AG09309 (cell line): ENCODE measurements around the gene MACROD1.

ENCODE experiments used
- DNase-seq: peaks from one replicate; pipeline ENCODE4 v3.0.0-alpha.2; 2010; ENCODE audit warnings: low read depth
- H3K4me3 ChIP-seq: 2 replicates; pipeline ENCODE4 v1.5.1; 2011; ENCODE audit warnings: mild to moderate bottlenecking, low read depth, low read length, moderate library complexity; ENCODE audit not compliant: control insufficient read depth
- TF ChIP-seq, protein P1 (sequence below): IDR thresholded peaks from 2 replicates; pipeline ENCODE4 v1.5.1; 2011; ENCODE audit warnings: mild to moderate bottlenecking, low read depth, low read length, inconsistent platforms; ENCODE audit not compliant: insufficient read depth, control insufficient read depth; ENCODE audit errors: missing control alignments

The MACROD1 gene

GRCh38 chr11:64092111-64092760 lies 73.7 kb downstream of the MACROD1 start:
- DNase-seq = no peak
- H3K4me3 ChIP-seq = no peak overlapping the region
- TF ChIP-seq, protein P1, sequence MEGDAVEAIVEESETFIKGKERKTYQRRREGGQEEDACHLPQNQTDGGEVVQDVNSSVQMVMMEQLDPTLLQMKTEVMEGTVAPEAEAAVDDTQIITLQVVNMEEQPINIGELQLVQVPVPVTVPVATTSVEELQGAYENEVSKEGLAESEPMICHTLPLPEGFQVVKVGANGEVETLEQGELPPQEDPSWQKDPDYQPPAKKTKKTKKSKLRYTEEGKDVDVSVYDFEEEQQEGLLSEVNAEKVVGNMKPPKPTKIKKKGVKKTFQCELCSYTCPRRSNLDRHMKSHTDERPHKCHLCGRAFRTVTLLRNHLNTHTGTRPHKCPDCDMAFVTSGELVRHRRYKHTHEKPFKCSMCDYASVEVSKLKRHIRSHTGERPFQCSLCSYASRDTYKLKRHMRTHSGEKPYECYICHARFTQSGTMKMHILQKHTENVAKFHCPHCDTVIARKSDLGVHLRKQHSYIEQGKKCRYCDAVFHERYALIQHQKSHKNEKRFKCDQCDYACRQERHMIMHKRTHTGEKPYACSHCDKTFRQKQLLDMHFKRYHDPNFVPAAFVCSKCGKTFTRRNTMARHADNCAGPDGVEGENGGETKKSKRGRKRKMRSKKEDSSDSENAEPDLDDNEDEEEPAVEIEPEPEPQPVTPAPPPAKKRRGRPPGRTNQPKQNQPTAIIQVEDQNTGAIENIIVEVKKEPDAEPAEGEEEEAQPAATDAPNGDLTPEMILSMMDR = no peak

DNA sequence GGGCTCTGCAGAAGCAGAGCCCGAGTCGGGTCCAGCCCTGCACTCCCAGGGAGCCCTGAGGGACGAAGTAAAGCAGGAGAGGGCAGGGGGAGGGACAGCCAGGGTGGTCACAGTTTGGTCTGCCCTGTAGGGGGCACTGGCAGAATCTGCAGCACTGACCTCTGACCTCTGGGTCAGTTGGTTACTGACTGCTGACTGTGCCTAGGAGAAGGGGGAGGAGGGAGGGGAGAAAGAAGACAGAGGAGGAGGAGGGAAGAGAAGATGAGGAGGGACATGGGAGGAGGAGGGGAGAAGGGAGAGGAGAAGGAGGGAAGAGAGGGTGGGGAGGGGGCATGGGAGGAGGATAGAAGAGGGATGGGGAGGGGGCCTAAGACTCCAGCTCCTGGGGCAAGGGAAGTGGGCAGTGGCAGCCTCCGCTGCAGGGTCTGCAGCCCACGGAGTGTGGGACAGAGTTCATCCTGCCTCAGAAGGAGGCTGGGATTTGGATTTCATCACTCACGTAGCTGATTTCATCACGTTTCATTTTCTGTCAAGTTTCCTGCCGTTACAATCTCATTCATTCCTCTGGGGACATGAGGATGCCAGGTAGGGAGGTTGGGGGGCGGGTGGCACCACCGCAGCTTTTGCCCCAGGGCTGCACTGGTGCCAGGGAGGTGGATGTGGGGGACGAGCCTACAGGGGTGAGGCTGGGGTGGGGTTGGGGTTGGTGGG lies 75.0 kb downstream of the MACROD1 start:
- TF ChIP-seq, protein P1 = no peak
- no peak overlapping the region for H3K4me3 ChIP-seq
- DNase-seq = no peak

DNA sequence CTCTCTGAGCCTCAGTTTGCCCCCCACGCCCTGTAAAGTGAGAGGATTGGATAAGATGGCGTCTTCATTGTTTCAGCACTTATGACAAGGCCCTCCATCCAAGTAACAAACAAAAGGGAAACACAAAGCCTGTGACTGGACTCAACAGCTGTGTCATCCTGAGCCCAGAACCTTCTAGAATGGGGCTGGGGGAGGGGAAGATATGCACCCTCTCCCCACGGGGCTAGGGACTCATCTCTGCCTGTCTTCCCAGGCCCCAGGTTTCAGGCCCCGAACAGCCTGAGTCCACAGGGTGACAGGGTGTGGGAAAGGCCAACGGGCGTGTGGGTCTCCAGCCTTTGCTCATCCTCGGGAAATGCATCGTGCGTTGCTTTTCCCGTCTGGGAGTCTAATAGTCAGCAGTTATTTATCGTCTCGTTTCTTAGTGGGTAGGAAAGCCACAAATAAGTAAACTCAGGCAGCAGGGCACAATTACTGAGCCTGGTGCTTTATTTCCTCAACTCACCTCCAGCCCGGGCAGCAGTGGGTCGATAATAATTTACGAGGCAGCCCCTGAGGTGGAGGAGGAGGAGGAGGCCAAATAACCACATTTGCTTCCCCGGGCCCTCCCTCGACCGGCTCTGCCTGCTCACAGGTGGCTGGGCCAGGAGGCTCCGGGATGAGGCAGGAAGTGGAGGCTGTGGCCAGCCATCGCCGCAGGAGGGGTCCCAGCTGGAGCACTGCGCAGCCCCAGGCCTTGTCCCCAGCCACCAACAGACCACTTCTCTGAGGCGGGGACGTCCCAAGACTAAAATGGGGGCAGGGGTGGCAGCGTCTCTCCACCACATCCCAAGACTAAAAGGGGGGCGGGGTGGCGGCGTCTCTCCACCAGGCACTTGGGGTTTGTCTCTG lies 75.8 kb downstream of the MACROD1 start:
- TF ChIP-seq, protein P1 = no peak
- no peak overlapping the region for H3K4me3 ChIP-seq
- no peak for DNase-seq

- no peak overlapping the region for H3K4me3 ChIP-seq
- DNase-seq = no peak
- TF ChIP-seq, protein P1 = no peak
Observed at GRCh38 chr11:64089493-64089892, 76.4 kb downstream of the MACROD1 start.

GRCh38 chr11:64089027-64089360 lies 76.9 kb downstream of the MACROD1 start:
- H3K4me3 ChIP-seq = no peak overlapping the region
- no peak for DNase-seq
- TF ChIP-seq, protein P1 = no peak

DNA sequence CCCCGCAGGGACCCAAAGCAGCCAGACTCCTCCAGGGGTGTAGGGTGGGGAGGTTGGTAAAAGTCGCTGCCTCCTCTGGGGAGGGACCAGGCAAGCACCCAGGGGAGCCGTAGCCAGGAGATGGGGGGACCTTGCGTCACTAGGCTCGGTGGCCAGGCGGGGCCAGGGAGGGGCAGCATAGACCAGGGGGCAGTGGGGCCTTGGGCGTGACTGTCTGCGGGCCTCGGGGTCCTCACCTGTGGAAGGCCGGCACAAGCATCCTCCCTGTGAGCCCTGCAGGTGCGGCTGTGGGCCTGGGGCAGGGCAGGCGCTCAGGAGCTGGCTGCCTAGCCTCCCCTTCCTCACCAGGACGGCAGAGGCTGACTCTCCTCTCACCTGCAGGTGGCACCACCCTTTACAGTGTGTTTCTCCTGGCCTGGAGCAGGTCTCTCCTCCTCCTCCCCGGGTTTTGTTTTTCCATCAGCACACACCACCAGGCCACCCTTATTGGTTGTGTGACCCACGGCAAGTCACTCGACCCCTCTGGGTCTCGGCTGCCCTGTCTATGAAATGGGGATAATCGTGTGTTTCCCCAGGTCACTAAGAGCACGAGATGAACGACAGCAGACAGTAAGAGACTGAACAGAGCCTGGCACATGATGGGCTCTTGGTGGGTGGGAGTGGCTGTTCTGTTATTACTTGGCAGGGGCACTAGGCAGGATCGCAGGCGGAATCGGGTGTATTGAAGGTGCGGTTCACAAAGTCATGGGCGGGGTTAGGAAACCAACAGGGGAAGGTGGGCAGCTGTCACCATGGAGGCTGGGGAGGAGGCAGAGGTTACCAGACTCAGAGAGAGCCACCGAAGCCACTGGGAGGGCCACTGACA lies 77.5 kb downstream of the MACROD1 start:
- no peak for DNase-seq

More for the DNA sequence above, 77.5 kb downstream of the MACROD1 start:
- TF ChIP-seq, protein P1 = no peak
- no peak overlapping the region for H3K4me3 ChIP-seq
